ACC112 (cell line): ENCODE results near the gene VSX1.

Experiments used
- H2AFZ ChIP-seq: fragments of 200-600 bp; sonication (generic); one replicate; pipeline ENCODE4 v1.6.0; 2017; ENCODE audit warnings: antibody characterized with exemption, low read length; ENCODE audit not compliant: unreplicated experiment
- H3K27ac ChIP-seq: fragments of 200-600 bp; sonication (generic); 2 replicates; pipeline ENCODE4 v1.5.1; 2014; ENCODE audit warnings: low read depth, mild to moderate bottlenecking, antibody characterized with exemption, low read length, moderate library complexity
- H3K27me3 ChIP-seq: fragments of 200-600 bp; sonication (generic); 2 replicates; pipeline ENCODE4 v1.6.1; 2014; ENCODE audit warnings: mild to moderate bottlenecking, antibody characterized with exemption, low read length, moderate library complexity, mixed read lengths; ENCODE audit not compliant: insufficient read depth
- H3K36me3 ChIP-seq: fragments of 200-600 bp; sonication (generic); 2 replicates; pipeline ENCODE4 v1.6.1; 2016; ENCODE audit warnings: mild to moderate bottlenecking, antibody characterized with exemption, low read length, moderate library complexity, mixed read lengths; ENCODE audit not compliant: insufficient read depth
- H3K4me1 ChIP-seq: fragments of 200-600 bp; sonication (generic); one replicate; pipeline ENCODE4 v1.6.1; 2016; ENCODE audit warnings: low read length, mixed read lengths; ENCODE audit not compliant: insufficient read depth, unreplicated experiment, control insufficient read depth
- H3K4me3 ChIP-seq: fragments of 200-600 bp; sonication (generic); 2 replicates; pipeline ENCODE4 v1.5.1; 2014; ENCODE audit warnings: mild to moderate bottlenecking, low read depth, low read length
- H3K79me2 ChIP-seq: fragments of 200-600 bp; sonication (generic); one replicate; pipeline ENCODE4 v1.6.0; 2016; ENCODE audit warnings: low read length; ENCODE audit not compliant: control insufficient read depth, unreplicated experiment, insufficient read depth

VSX1 gene

GRCh38 chr20:25117990-25118389 is 36.0 kb upstream of the VSX1 start:
- H2AFZ ChIP-seq, result no peak overlapping the region
- no peaks in the 10 kb centered on the region for H3K36me3 ChIP-seq
- no peak overlapping the region for H3K4me3 ChIP-seq
- H3K27me3 ChIP-seq, result peaks cover 56% of the 10 kb centered on the region
- no peaks in the 10 kb centered on the region for H3K4me1 ChIP-seq
- H3K27ac ChIP-seq, result no peak overlapping the region
- H3K79me2 ChIP-seq, result no peaks in the 10 kb centered on the region

- no peaks in the 10 kb centered on the region for H3K79me2 ChIP-seq
- H3K36me3 ChIP-seq, result no peaks in the 10 kb centered on the region
- no peak overlapping the region for H3K4me3 ChIP-seq
- no peak overlapping the region for H3K27ac ChIP-seq
- no peaks in the 10 kb centered on the region for H3K4me1 ChIP-seq
- peaks cover 53% of the 10 kb centered on the region for H3K27me3 ChIP-seq
- no peak overlapping the region for H2AFZ ChIP-seq
Measured at GRCh38 chr20:25116739-25117458, 35.0 kb upstream of the VSX1 start.

- Histone ChIP-seq H3K27me3 (peaks cover 71% of the 10 kb centered on the region), H2AFZ (no peak overlapping the region), H3K4me1 (no peaks in the 10 kb centered on the region), H3K4me3 (no peak overlapping the region), H3K36me3 (no peaks in the 10 kb centered on the region), H3K79me2 (no peaks in the 10 kb centered on the region), H3K27ac (no peak overlapping the region)
Measured at GRCh38 chr20:25103526-25103925, 21.6 kb upstream of the VSX1 start.

GRCh38 chr20:25100914-25101313 is 19.0 kb upstream of the VSX1 start:
- peaks cover 88% of the 10 kb centered on the region for H3K27me3 ChIP-seq
- no peaks in the 10 kb centered on the region for H3K4me1 ChIP-seq
- no peaks in the 10 kb centered on the region for H3K79me2 ChIP-seq
- H3K27ac ChIP-seq, result no peak overlapping the region
- no peak overlapping the region for H3K4me3 ChIP-seq
- no peaks in the 10 kb centered on the region for H3K36me3 ChIP-seq
- no peak overlapping the region for H2AFZ ChIP-seq

- H3K27ac ChIP-seq, result no peak overlapping the region
- no peaks in the 10 kb centered on the region for H3K36me3 ChIP-seq
- H3K27me3 ChIP-seq, result peaks cover 91% of the 10 kb centered on the region
- H2AFZ ChIP-seq, result no peak overlapping the region
- no peaks in the 10 kb centered on the region for H3K4me1 ChIP-seq
- H3K79me2 ChIP-seq, result no peaks in the 10 kb centered on the region
- H3K4me3 ChIP-seq, result no peak overlapping the region
Measured at GRCh38 chr20:25099601-25100140, 17.7 kb upstream of the VSX1 start.

- Histone ChIP-seq H3K4me3 (no peak overlapping the region), H3K27me3 (peaks cover 81% of the 10 kb centered on the region), H2AFZ (no peak overlapping the region), H3K27ac (no peak overlapping the region), H3K4me1 (no peaks in the 10 kb centered on the region), H3K36me3 (no peaks in the 10 kb centered on the region), H3K79me2 (no peaks in the 10 kb centered on the region)
Measured at GRCh38 chr20:25097498-25097897, 15.6 kb upstream of the VSX1 start.

GRCh38 chr20:25090492-25091429 is 8.8 kb upstream of the VSX1 start:
- Histone ChIP-seq H3K36me3 (no peaks in the 10 kb centered on the region), H2AFZ (no peak overlapping the region), H3K4me1 (no peaks in the 10 kb centered on the region), H3K79me2 (no peaks in the 10 kb centered on the region), H3K27me3 (peaks cover 74% of the 10 kb centered on the region), H3K27ac (no peak overlapping the region), H3K4me3 (no peak overlapping the region)

- Histone ChIP-seq H2AFZ (no peak overlapping the region), H3K4me3 (no peak overlapping the region), H3K27me3 (peaks cover 76% of the 10 kb centered on the region), H3K27ac (no peak overlapping the region), H3K79me2 (no peaks in the 10 kb centered on the region), H3K4me1 (no peaks in the 10 kb centered on the region), H3K36me3 (no peaks in the 10 kb centered on the region)
Measured at GRCh38 chr20:25089662-25090061, 7.7 kb upstream of the VSX1 start.

GRCh38 chr20:25089096-25089495 is 7.2 kb upstream of the VSX1 start:
- H2AFZ ChIP-seq, result no peak overlapping the region
- H3K4me1 ChIP-seq, result no peaks in the 10 kb centered on the region
- H3K4me3 ChIP-seq, result no peak overlapping the region
- H3K79me2 ChIP-seq, result no peaks in the 10 kb centered on the region
- H3K27me3 ChIP-seq, result peaks cover 78% of the 10 kb centered on the region
- no peaks in the 10 kb centered on the region for H3K36me3 ChIP-seq
- no peak overlapping the region for H3K27ac ChIP-seq

- Histone ChIP-seq H3K36me3 (no peaks in the 10 kb centered on the region), H2AFZ (no peak overlapping the region), H3K4me1 (no peaks in the 10 kb centered on the region), H3K79me2 (no peaks in the 10 kb centered on the region), H3K27ac (no peak overlapping the region), H3K4me3 (no peak overlapping the region), H3K27me3 (peaks cover 80% of the 10 kb centered on the region)
Measured at GRCh38 chr20:25088267-25088666, 6.3 kb upstream of the VSX1 start.
